HEK293 (cell line): ENCODE results near the gene ZSWIM7.

ENCODE experiments used
- CTCF ChIA-PET: fragments of 350-600 bp; formaldehyde crosslinking; extraction: SDS; loops from one replicate; lab custom pipeline; 2021; ENCODE audit warnings: antibody characterized with exemption; lab: Yijun Ruan, JAX
- POLR2A ChIA-PET: fragments of 300-600 bp; formaldehyde crosslinking; extraction: SDS; loops from one replicate; lab custom pipeline; 2020; ENCODE audit warnings: antibody characterized with exemption, inconsistent platforms; lab: Yijun Ruan, JAX
- H3K27ac ChIP-seq: fragments of 200-500 bp; sonication (Bioruptor generic); 2 replicates; pipeline ENCODE4 v1.5.1; 2014; ENCODE audit warnings: low read depth, low read length, control low read depth, inconsistent platforms; ENCODE audit errors: extremely low read depth
- H3K36me3 ChIP-seq, 2 experiments: fragments of 200-500 bp in 1 of 2; sonication (Bioruptor generic) in 1 of 2; 1 replicate in 1 of 2; 2 replicates in 1 of 2; pipeline ENCODE4 v1.5.1; 2014 to 2017; ENCODE audit warnings: inconsistent platforms in 2 of 2, low read length in 2 of 2; ENCODE audit not compliant: control insufficient read depth in 2 of 2, insufficient read depth in 1 of 2
- H3K4me1 ChIP-seq: fragments of 200-500 bp; sonication (Bioruptor generic); 2 replicates; pipeline ENCODE4 v1.5.1; 2014; ENCODE audit warnings: mild to moderate bottlenecking, low read length, inconsistent platforms; ENCODE audit not compliant: control insufficient read depth, insufficient read depth
- H3K4me3 ChIP-seq: 2 replicates; pipeline ENCODE4 v1.5.1; 2011; ENCODE audit warnings: low read depth, mild to moderate bottlenecking, control low read depth, low read length, moderate library complexity
- H3K9me3 ChIP-seq: fragments of 200-500 bp; sonication (Bioruptor generic); 2 replicates; pipeline ENCODE4 v1.5.1; 2014; ENCODE audit warnings: low read depth, low read length, inconsistent platforms; ENCODE audit not compliant: control insufficient read depth, insufficient read depth
- BCL11B ChIP-seq: fragments of 450-650 bp; formaldehyde crosslinking; IDR thresholded peaks from 2 replicates; pipeline ENCODE4 v1.5.1; 2016; ENCODE audit warnings: low read depth, missing biosample characterization, missing genetic modification characterization
- EGR2 ChIP-seq: fragments of 450-650 bp; formaldehyde crosslinking; IDR thresholded peaks from 2 replicates; pipeline ENCODE4 v1.5.1; 2016; ENCODE audit warnings: low read depth, missing biosample characterization, missing genetic modification characterization
- GLIS1 ChIP-seq: fragments of 450-650 bp; formaldehyde crosslinking; IDR thresholded peaks from 2 replicates; pipeline ENCODE4 v1.5.1; 2016; ENCODE audit warnings: missing biosample characterization, missing genetic modification characterization
- GLIS2 ChIP-seq: fragments of 450-650 bp; formaldehyde crosslinking; IDR thresholded peaks from 2 replicates; pipeline ENCODE4 v1.5.1; 2016; ENCODE audit warnings: missing biosample characterization, missing genetic modification characterization
- HIC1 ChIP-seq: fragments of 450-650 bp; formaldehyde crosslinking; IDR thresholded peaks from 2 replicates; pipeline ENCODE4 v1.5.1; 2016; ENCODE audit warnings: missing biosample characterization, missing genetic modification characterization
- IKZF3 ChIP-seq: fragments of 450-650 bp; IDR thresholded peaks from 2 replicates; pipeline ENCODE4 v1.5.0; 2018; ENCODE audit warnings: missing biosample characterization, mild to moderate bottlenecking, missing genetic modification characterization, moderate library complexity
- KLF16 ChIP-seq: fragments of 450-650 bp; formaldehyde crosslinking; IDR thresholded peaks from 2 replicates; pipeline ENCODE4 v1.5.1; 2017; ENCODE audit warnings: missing biosample characterization, missing genetic modification characterization
- PRDM1 ChIP-seq: fragments of 450-650 bp; formaldehyde crosslinking; IDR thresholded peaks from 2 replicates; pipeline ENCODE4; 2016; ENCODE audit warnings: missing biosample characterization, missing genetic modification characterization
- PRDM6 ChIP-seq: fragments of 450-650 bp; formaldehyde crosslinking; IDR thresholded peaks from 2 replicates; pipeline ENCODE4 v1.5.1; 2017; ENCODE audit warnings: missing biosample characterization, missing genetic modification characterization
- SP7 ChIP-seq: fragments of 450-650 bp; formaldehyde crosslinking; IDR thresholded peaks from 2 replicates; pipeline ENCODE4 v1.5.1; 2016; ENCODE audit warnings: missing biosample characterization, missing genetic modification characterization
- ZBTB20 ChIP-seq: fragments of 450-650 bp; formaldehyde crosslinking; IDR thresholded peaks from 2 replicates; pipeline ENCODE4 v1.5.1; 2016; ENCODE audit warnings: missing biosample characterization, missing genetic modification characterization
- ZEB2 ChIP-seq: fragments of 450-650 bp; formaldehyde crosslinking; IDR thresholded peaks from 2 replicates; pipeline ENCODE4 v1.5.1; 2016; ENCODE audit warnings: missing biosample characterization, missing genetic modification characterization
- ZNF138 ChIP-seq: fragments of 450-650 bp; formaldehyde crosslinking; IDR thresholded peaks from 2 replicates; pipeline ENCODE4 v1.5.1; 2016; ENCODE audit warnings: missing biosample characterization, missing genetic modification characterization, borderline replicate concordance
- ZNF18 ChIP-seq: fragments of 450-650 bp; formaldehyde crosslinking; IDR thresholded peaks from 2 replicates; pipeline ENCODE4 v1.5.1; 2016; ENCODE audit warnings: missing biosample characterization, missing genetic modification characterization
- ZNF248 ChIP-seq: fragments of 450-650 bp; formaldehyde crosslinking; IDR thresholded peaks from 2 replicates; pipeline ENCODE4 v1.5.1; 2017; ENCODE audit warnings: missing biosample characterization, missing genetic modification characterization
- ZNF335 ChIP-seq: fragments of 450-650 bp; formaldehyde crosslinking; conservative IDR thresholded peaks from 2 replicates; pipeline ENCODE4 v1.5.1; 2016; ENCODE audit warnings: missing biosample characterization, missing genetic modification characterization
- ZNF354C ChIP-seq: fragments of 450-650 bp; formaldehyde crosslinking; IDR thresholded peaks from 2 replicates; pipeline ENCODE4 v1.5.1; 2016; ENCODE audit warnings: missing biosample characterization, missing genetic modification characterization, low read depth, borderline replicate concordance
- ZNF514 ChIP-seq: fragments of 450-650 bp; formaldehyde crosslinking; IDR thresholded peaks from 2 replicates; pipeline ENCODE4 v1.5.1; 2016; ENCODE audit warnings: missing biosample characterization, missing genetic modification characterization
- ZNF558 ChIP-seq: fragments of 450-650 bp; formaldehyde crosslinking; IDR thresholded peaks from 2 replicates; pipeline ENCODE4 v1.5.1; 2016; ENCODE audit warnings: missing biosample characterization, missing genetic modification characterization
- ZNF561 ChIP-seq: fragments of 450-650 bp; IDR thresholded peaks from 2 replicates; pipeline ENCODE4 v1.5.1; 2018; ENCODE audit warnings: missing biosample characterization, missing genetic modification characterization, borderline replicate concordance
- ZNF600 ChIP-seq: fragments of 450-650 bp; formaldehyde crosslinking; IDR thresholded peaks from 2 replicates; pipeline ENCODE4 v1.5.1; 2016; ENCODE audit warnings: missing biosample characterization, missing genetic modification characterization
- ZNF670 ChIP-seq: fragments of 450-650 bp; formaldehyde crosslinking; IDR thresholded peaks from 2 replicates; pipeline ENCODE4 v1.5.1; 2016; ENCODE audit warnings: missing biosample characterization, missing genetic modification characterization, low read depth
- ZNF76 ChIP-seq: fragments of 450-650 bp; formaldehyde crosslinking; IDR thresholded peaks from 2 replicates; pipeline ENCODE4; 2016; ENCODE audit warnings: low read depth, missing biosample characterization, missing genetic modification characterization, borderline replicate concordance
- ZNF776 ChIP-seq: fragments of 450-650 bp; formaldehyde crosslinking; IDR thresholded peaks from 2 replicates; pipeline ENCODE4 v1.5.0; 2017; ENCODE audit warnings: missing biosample characterization, missing genetic modification characterization, borderline replicate concordance
- ZNF785 ChIP-seq: fragments of 450-650 bp; formaldehyde crosslinking; IDR thresholded peaks from 2 replicates; pipeline ENCODE4 v1.5.1; 2016; ENCODE audit warnings: missing biosample characterization, missing genetic modification characterization
- ZSCAN30 ChIP-seq: fragments of 450-650 bp; IDR thresholded peaks from 2 replicates; pipeline ENCODE4 v1.5.1; 2018; ENCODE audit warnings: missing biosample characterization, mild to moderate bottlenecking, missing genetic modification characterization, moderate library complexity

ZSWIM7 gene

GRCh38 chr17:15946611-15947120 is 52.8 kb downstream of the ZSWIM7 start:
- peaks cover 5% of the 10 kb centered on the region for H3K4me1 ChIP-seq
- CTCF ChIA-PET = interaction anchor here (0.6 to 5.1 kb wide), 5 partner anchors 12 to 118 kb away, joined by 3 to 36 read pairs (median 5); partner anchors contain the start of genes TTC19 and ZSWIM7
- no peak overlapping the region for H3K27ac ChIP-seq
- POLR2A ChIA-PET = no interaction called here
- peak; percentile 36 for TF ChIP-seq EGR2
- TF ChIP-seq ZNF670 (tag by site-specific recombination) = no peak
- TF ChIP-seq ZNF76 (tag by site-specific recombination) = peak; percentile 55; the same call in 1 of the 2 replicates
- peak; percentile 90 for TF ChIP-seq ZNF600
- TF ChIP-seq ZNF18 (tag by site-specific recombination) = no peak
- H3K4me3 ChIP-seq = no peak overlapping the region
- H3K36me3 ChIP-seq = peaks cover 0 to 10% of the 10 kb centered on the region in 2 experiments; a peak in 1 of 3 replicates
- no peaks in the 10 kb centered on the region for H3K9me3 ChIP-seq

GRCh38 chr17:15945527-15946191 is 53.8 kb downstream of the ZSWIM7 start:
- no peaks in the 10 kb centered on the region for H3K9me3 ChIP-seq
- peaks cover 0 to 7% of the 10 kb centered on the region in 2 experiments; a peak in 1 of 3 replicates for H3K36me3 ChIP-seq
- H3K4me1 ChIP-seq = peaks cover 5% of the 10 kb centered on the region
- H3K27ac ChIP-seq = peak overlapping the region; percentile 37; the same call in 1 of the 2 replicates
- POLR2A ChIA-PET = interaction anchor here (0.8 to 2.3 kb wide), 4 partner anchors 14 to 435 kb away, joined by 3 to 33 read pairs (median 6); partner anchors contain the start of genes TTC19, UBB and ZSWIM7
- peak overlapping the region; percentile 62 for H3K4me3 ChIP-seq
- CTCF ChIA-PET = interaction anchor here (0.6 to 5.1 kb wide), 14 partner anchors 9 to 266 kb away, joined by 3 to 36 read pairs (median 6); partner anchors contain the start of genes TTC19 and ZSWIM7
- TF ChIP-seq ZNF138 (tag by site-specific recombination) = no peak
- TF ChIP-seq ZNF561 (tag by site-specific recombination) = no peak
- peak; percentile 50 for TF ChIP-seq GLIS1 (tag by site-specific recombination)
- no peak for TF ChIP-seq ZNF248 (tag by site-specific recombination)
- TF ChIP-seq ZNF558 (tag by site-specific recombination) = no peak
- no peak for TF ChIP-seq ZNF354C (tag by site-specific recombination)
- TF ChIP-seq IKZF3 (tag by site-specific recombination) = no peak
- TF ChIP-seq PRDM6 (tag by site-specific recombination) = no peak
- no peak for TF ChIP-seq ZSCAN30 (tag by site-specific recombination)
- 0 out of 2 replicates have a peak, but pooled peaks have one; percentile 11 for TF ChIP-seq ZEB2 (tag by site-specific recombination)
- TF ChIP-seq ZBTB20 = peak; percentile 84
- no peak for TF ChIP-seq ZNF514 (tag by site-specific recombination)
- no peak for TF ChIP-seq ZNF776 (tag by site-specific recombination)
- TF ChIP-seq SP7 (tag by site-specific recombination) = no peak
- TF ChIP-seq KLF16 = no peak; the same call in 1 of the 2 replicates
- TF ChIP-seq ZNF335 (tag by site-specific recombination) = peak; percentile 55
- no peak for TF ChIP-seq ZNF785 (tag by site-specific recombination)
- TF ChIP-seq GLIS2 (tag by site-specific recombination) = peak; percentile 88
- 0 out of 2 replicates have a peak, but pooled peaks have one; percentile 12 for TF ChIP-seq BCL11B
- 0 out of 2 replicates have a peak, but pooled peaks have one; percentile 16 for TF ChIP-seq HIC1 (tag by site-specific recombination)
- no peak for TF ChIP-seq PRDM1 (tag by site-specific recombination)
